Left renal cortex interstitium (tissue), 4 donors: ENCODE measurements around the gene TBC1D22A. TPM values are rescaled to one million over a fixed set of nuclear protein-coding genes. Genes with fewer than 3 reads are reported as not detected.

Experiments
- DNase-seq, 4 donors: peaks; one replicate each; pipeline ENCODE4 v3.0.0-alpha.2; 2013; ENCODE audit warnings: low read depth in 4 of 4, low spot score in 2 of 4, missing footprints in 1 of 4
- polyA plus RNA-seq, 4 donors: library from polyadenylated mRNA; unstranded; fragments of 120-200 nt; gene quantifications; one replicate each; pipeline ENCODE4 v1.2.1, GENCODE V29; 2013; ENCODE audit not compliant: insufficient read length in 4 of 4

TBC1D22A gene
- polyA plus RNA-seq, 4 donors, result 17.1 to 19.2 (median 18.4) TPM

- no peak for DNase-seq
These were observed 446.6 kb downstream of the TBC1D22A start for GRCh38 chr22:47209040-47209514.

- no peak for DNase-seq
These were observed 447.1 kb downstream of the TBC1D22A start for GRCh38 chr22:47209547-47210023.

- DNase-seq, result no peak
These were observed 447.7 kb downstream of the TBC1D22A start for GRCh38 chr22:47210112-47210657.

- DNase-seq, result no peak
These were observed 448.2 kb downstream of the TBC1D22A start for GRCh38 chr22:47210686-47211085.

- DNase-seq, result no peak
These were observed 451.3 kb downstream of the TBC1D22A start for GRCh38 chr22:47213571-47214230.

GRCh38 chr22:47215851-47216250 is 453.4 kb downstream of the TBC1D22A start:
- no peak for DNase-seq

GRCh38 chr22:47218671-47219070 is 456.2 kb downstream of the TBC1D22A start:
- DNase-seq, result no peak

- no peak for DNase-seq
These were observed 457.3 kb downstream of the TBC1D22A start for GRCh38 chr22:47219789-47220188.

GRCh38 chr22:47220752-47221151 is 458.3 kb downstream of the TBC1D22A start:
- no peak for DNase-seq

- DNase-seq, result no peak
These were observed 459.6 kb downstream of the TBC1D22A start for GRCh38 chr22:47221840-47222615.

Other genes with a start within 250 kb of the TBC1D22A start
- gene CELSR1, start 225.0 kb upstream of the TBC1D22A start, polyA plus RNA-seq, result 10 to 100 TPM; 21.5 to 28.6 (median 26.5) TPM
- 10 to 100 TPM; 18.5 to 25.1 (median 22.0) TPM for gene GRAMD4, start 142.3 kb upstream of the TBC1D22A start, polyA plus RNA-seq
- 10 to 100 TPM; 50.5 to 58.6 (median 52.7) TPM for gene CERK, start 24.4 kb upstream of the TBC1D22A start, polyA plus RNA-seq